ENCODE results near the gene C12orf50. TPM values are rescaled to one million over a fixed set of nuclear protein-coding genes. Genes with fewer than 3 reads are reported as not detected.

C12orf50 gene
- total and polyA plus RNA-seq, 2 experiments from 2014 or later = 0.03 TPM; not detected in 1

GRCh38 chr12:87943023-87943422 is 86.2 kb downstream of the C12orf50 start:
- H3K27me3 Mint-ChIP-seq (ENCODE audit: insufficient read depth, low read depth, poor library complexity) = peaks cover 3% of the 10 kb centered on the region
- H3K27ac ChIP-seq (ENCODE audit: low read depth) = no peak overlapping the region
- H3K4me2 ChIP-seq = no peak overlapping the region
- H4K20me1 ChIP-seq (replicated peaks; ENCODE audit: insufficient read depth) = 0 out of 2 replicates have a peak, but pooled peaks cover 4% of the 10 kb centered on the region
- DNase-seq (ENCODE audit: low spot score) (no peak), ATAC-seq (no peak)
- H2AFZ ChIP-seq = no peak overlapping the region
- no peak overlapping the region for H3K4me3 ChIP-seq
- H3K9me2 ChIP-seq (ENCODE audit: insufficient read depth) = no peaks in the 10 kb centered on the region
- no peaks in the 10 kb centered on the region for H3K4me1 ChIP-seq (ENCODE audit: insufficient read depth)
- H3K9me3 Mint-ChIP-seq = peaks cover 1% of the 10 kb centered on the region; the same call in 2 of the 3 replicates
- H3K79me2 ChIP-seq (replicated peaks; ENCODE audit: insufficient read depth) = no peaks in the 10 kb centered on the region
- no peak overlapping the region for H3K27ac Mint-ChIP-seq
- peaks cover 12% of the 10 kb centered on the region; the same call in 1 of the 2 replicates for H3K27me3 ChIP-seq (ENCODE audit: insufficient read depth)
- H3K4me1 Mint-ChIP-seq = peaks cover 4% of the 10 kb centered on the region; the same call in 1 of the 3 replicates
- no peaks in the 10 kb centered on the region for H3F3A ChIP-seq (replicated peaks; ENCODE audit: low read depth)
- no peaks in the 10 kb centered on the region for H3K36me3 ChIP-seq (ENCODE audit: insufficient read depth)
- no peak for TF ChIP-seq EZH2phosphoT487 (IDR thresholded peaks at IDR 0.05; ENCODE audit: unreplicated experiment)
- no peak for TF ChIP-seq ZNF331 (CRISPR knock-in tag; IDR thresholded peaks at IDR 0.05; ENCODE audit: low read depth)
- TF ChIP-seq ETS1 (IDR thresholded peaks at IDR 0.05) = no peak
- no peak for TF ChIP-seq JUNB (IDR thresholded peaks at IDR 0.05; ENCODE audit: unreplicated experiment)
- no peak for TF ChIP-seq ZNF462 (CRISPR knock-in tag; IDR thresholded peaks at IDR 0.05)
- TF ChIP-seq CTCF (conservative IDR thresholded peaks at IDR 0.05; ENCODE audit: low read depth in 2 of 2) = no peak
- TF ChIP-seq EZH2 (IDR thresholded peaks at IDR 0.05; ENCODE audit: low read depth, unreplicated experiment) = no peak
- no peak for TF ChIP-seq POLR2AphosphoS5 (IDR thresholded peaks at IDR 0.05; ENCODE audit: low read depth)
- no peak for TF ChIP-seq STAT1 (IDR thresholded peaks at IDR 0.05; ENCODE audit: unreplicated experiment)
- TF ChIP-seq REST (IDR thresholded peaks at IDR 0.05; ENCODE audit: unreplicated experiment) = no peak
- no peak for TF ChIP-seq ZNF114 (CRISPR knock-in tag; IDR thresholded peaks at IDR 0.05)
- no peak for TF ChIP-seq NANOG (IDR thresholded peaks at IDR 0.05; ENCODE audit: borderline replicate concordance)
- no peak for TF ChIP-seq CREB1 (CRISPR knock-in tag; IDR thresholded peaks at IDR 0.05; ENCODE audit: low read depth)
- H3K36me3 Mint-ChIP-seq (ENCODE audit: low read depth) = no peaks in the 10 kb centered on the region
- no peak overlapping the region for H3K4me3 Mint-ChIP-seq
